Transverse colon (tissue), 4 donors: ENCODE data around the gene ADAMTS6. TPM values are rescaled to one million over a fixed set of nuclear protein-coding genes. Genes with fewer than 3 reads are reported as not detected.

Experiments used
- DNase-seq: peaks from one replicate; pipeline ENCODE4 v3.0.0-alpha.2; 2019
- H3K27ac ChIP-seq, 4 donors: fragments of 200-600 bp; sonication (generic); 2 replicates each; pipeline ENCODE4 v1.5.1; 2016 to 2018; ENCODE audit warnings: inconsistent platforms in 4 of 4
- H3K27me3 ChIP-seq: fragments of 200-600 bp; sonication (generic); 2 replicates; pipeline ENCODE4 v1.5.1; 2017; ENCODE audit warnings: inconsistent platforms
- H3K36me3 ChIP-seq, 4 donors: fragments of 200-600 bp; sonication (generic); 2 replicates each; pipeline ENCODE4 v1.5.1; 2017 to 2019; ENCODE audit warnings: inconsistent platforms in 4 of 4
- H3K4me1 ChIP-seq, 4 donors: fragments of 200-600 bp; sonication (generic); 2 replicates each; pipeline ENCODE4 v1.5.1; 2017 to 2020; ENCODE audit warnings: inconsistent platforms in 4 of 4
- H3K4me3 ChIP-seq, 4 donors: fragments of 200-600 bp; sonication (generic); 1 replicate in 1 of 4; 2 replicates in 3 of 4; pipeline versions ENCODE4 v1.5.1 to v1.6.1; 2017 to 2019; ENCODE audit warnings: inconsistent platforms in 4 of 4
- H3K9me3 ChIP-seq, 2 donors: fragments of 200-600 bp; sonication (generic); 2 replicates each; pipeline ENCODE4 v1.5.1; 2017 to 2019; ENCODE audit warnings: inconsistent platforms in 2 of 2
- EP300 ChIP-seq: sonication (generic); formaldehyde crosslinking; IDR thresholded peaks from one replicate; pipeline ENCODE4 v1.6.1; 2017; ENCODE audit warnings: antibody characterized with exemption, low read depth
- POLR2A ChIP-seq: fragments of 450-650 bp; IDR thresholded peaks from one replicate; pipeline ENCODE4 v1.6.1; 2016; ENCODE audit warnings: antibody characterized with exemption, mild to moderate bottlenecking, moderate library complexity
- POLR2AphosphoS5 ChIP-seq, 3 donors: sonication (generic); formaldehyde crosslinking; IDR thresholded peaks; one replicate each; pipeline ENCODE4 v1.6.1; 2016; ENCODE audit warnings: antibody characterized with exemption in 3 of 3
- WGBS, 2 donors: methylation state at CpG; one replicate each; pipeline ENCODE4 v1.1.5; 2018; ENCODE audit warnings: low coverage in 1 of 2; 5-methylcytosine and 5-hydroxymethylcytosine counted together
- in situ Hi-C, 4 donors: fragments of 200-750 bp; cut with MboI; loops; one replicate each; pipeline versions ENCODE4 v1.15.0 to v1.15.1; 2017; ENCODE audit warnings: low sequenced_read_pairs in 3 of 4, low pct_ligation_motif_present in 1 of 4, low pct_unique_long_range_greater_than_20kb in 1 of 4
- intact Hi-C: fragments of 100-400 bp; cut with DNase I; formaldehyde crosslinking; loops from one replicate; pipeline ENCODE4 v1.15.1; 2023; ENCODE audit warnings: low total_unique reads
- total RNA-seq, 4 donors: library from RNA; depleted of rRNA; stranded (reverse); fragments of >200 nt; gene quantifications; one replicate each; pipeline ENCODE4 v1.1.0, GENCODE V29; 2016
- TF ChIP-seq, protein P1 (sequence below), 5 experiments: fragments of 200-600 bp in 3 of 5; fragments of 450-650 bp in 2 of 5; sonication (generic) in 3 of 5; IDR thresholded peaks; 1 replicate in 2 of 5; 2 replicates in 3 of 5; pipeline ENCODE4 v1.5.1; 2016 to 2017; ENCODE audit warnings: antibody characterized with exemption in 5 of 5, inconsistent platforms in 3 of 5, mild to moderate bottlenecking in 2 of 5, moderate library complexity in 1 of 5

The ADAMTS6 gene
- total RNA-seq, 4 donors from 2014 or later: 0.96 to 2.2 (median 1.1) TPM; not detected in 1

GRCh38 chr5:65127161-65127901, 354.4 kb downstream of the ADAMTS6 start:
- no peaks in the 10 kb centered on the region for H3K27me3 ChIP-seq
- TF ChIP-seq, protein P1, sequence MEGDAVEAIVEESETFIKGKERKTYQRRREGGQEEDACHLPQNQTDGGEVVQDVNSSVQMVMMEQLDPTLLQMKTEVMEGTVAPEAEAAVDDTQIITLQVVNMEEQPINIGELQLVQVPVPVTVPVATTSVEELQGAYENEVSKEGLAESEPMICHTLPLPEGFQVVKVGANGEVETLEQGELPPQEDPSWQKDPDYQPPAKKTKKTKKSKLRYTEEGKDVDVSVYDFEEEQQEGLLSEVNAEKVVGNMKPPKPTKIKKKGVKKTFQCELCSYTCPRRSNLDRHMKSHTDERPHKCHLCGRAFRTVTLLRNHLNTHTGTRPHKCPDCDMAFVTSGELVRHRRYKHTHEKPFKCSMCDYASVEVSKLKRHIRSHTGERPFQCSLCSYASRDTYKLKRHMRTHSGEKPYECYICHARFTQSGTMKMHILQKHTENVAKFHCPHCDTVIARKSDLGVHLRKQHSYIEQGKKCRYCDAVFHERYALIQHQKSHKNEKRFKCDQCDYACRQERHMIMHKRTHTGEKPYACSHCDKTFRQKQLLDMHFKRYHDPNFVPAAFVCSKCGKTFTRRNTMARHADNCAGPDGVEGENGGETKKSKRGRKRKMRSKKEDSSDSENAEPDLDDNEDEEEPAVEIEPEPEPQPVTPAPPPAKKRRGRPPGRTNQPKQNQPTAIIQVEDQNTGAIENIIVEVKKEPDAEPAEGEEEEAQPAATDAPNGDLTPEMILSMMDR (IDR thresholded peaks at IDR 0.05): no peak
- TF ChIP-seq EP300 (no peak), POLR2AphosphoS5 (IDR thresholded peaks at IDR 0.05) (no peak), POLR2A (no peak)
- H3K4me1 ChIP-seq: peaks cover 0 to 14% (median 0%) of the 10 kb centered on the region in 4 donors
- peak overlapping the region in 3 of 4 donors; percentile 15 to 45 (median 37) for H3K27ac ChIP-seq
- in situ Hi-C loops: no loop called here
- no peaks in the 10 kb centered on the region for H3K36me3 ChIP-seq
- DNase-seq: no peak
- no peak overlapping the region for H3K4me3 ChIP-seq
- intact Hi-C loops: loop anchor here (5.0 kb wide), 1 partner anchor 920 kb away; no protein-coding TSS in a partner anchor
- WGBS, 2 donors: 59 to 74% methylated on average over 5 to 10 of the region's 10 CpGs
- no peaks in the 10 kb centered on the region for H3K9me3 ChIP-seq

GRCh38 chr5:65126542-65127069, 355.1 kb downstream of the ADAMTS6 start:
- 78 to 87% methylated on average over 6 of the region's 6 CpGs for WGBS, 2 donors
- intact Hi-C loops: loop anchor here (5.0 kb wide), 1 partner anchor 921 kb away; no protein-coding TSS in a partner anchor

DNA sequence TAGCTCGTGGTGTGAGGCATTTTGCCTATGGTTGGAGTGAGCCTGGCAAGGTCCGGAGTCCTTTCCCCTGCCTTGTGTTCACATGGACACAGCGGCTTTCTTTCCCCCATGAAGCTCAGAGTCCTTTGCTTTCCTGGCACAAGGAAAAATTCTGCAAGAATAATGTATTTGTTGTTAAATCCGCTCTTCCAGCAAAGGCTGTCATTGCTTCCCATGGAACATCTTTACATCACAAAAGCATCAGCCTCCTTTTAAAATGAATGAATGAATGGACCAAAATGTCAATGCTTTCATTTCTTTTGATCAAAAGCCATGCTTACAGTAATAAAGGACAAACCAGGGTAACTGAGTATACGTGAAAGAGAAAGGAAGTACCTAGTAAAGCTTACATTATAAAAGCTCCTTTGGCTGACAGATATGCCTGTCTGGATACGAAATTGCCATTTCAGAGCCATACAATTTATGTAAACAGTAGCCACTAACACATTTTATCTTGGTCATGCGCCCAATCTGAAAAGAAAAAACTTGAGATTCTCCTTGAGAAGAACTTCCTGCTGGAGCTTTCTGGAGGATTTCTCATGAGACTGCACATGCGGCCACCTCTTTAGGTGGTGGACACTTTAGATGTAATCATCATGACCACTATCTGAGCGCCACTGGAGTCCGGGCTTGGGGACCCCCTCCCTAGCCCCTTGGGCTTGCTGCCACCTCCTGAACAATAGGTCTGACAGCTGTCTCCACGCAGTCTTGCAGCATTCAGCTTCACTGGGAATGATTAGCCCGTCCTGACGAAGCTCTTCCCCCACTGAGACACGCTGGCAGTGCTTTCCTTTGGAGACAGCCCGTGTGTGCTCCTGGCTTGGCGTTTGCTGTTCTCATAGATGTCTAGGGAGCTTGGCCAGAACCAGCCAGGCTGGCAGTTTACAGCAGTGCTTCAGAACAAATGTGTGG, 355.9 kb downstream of the ADAMTS6 start:
- in situ Hi-C loops (no loop called here), intact Hi-C loops (loop anchor here (5.0 kb wide), 1 partner anchor 921 kb away; no protein-coding TSS in a partner anchor)
- peak overlapping the region; percentile 15 to 37 (median 28) for H3K27ac ChIP-seq
- 62 to 69% methylated on average over 6 to 16 of the region's 16 CpGs for WGBS, 2 donors
- H3K9me3 ChIP-seq: no peaks in the 10 kb centered on the region
- H3K4me3 ChIP-seq: no peak overlapping the region
- H3K36me3 ChIP-seq: no peaks in the 10 kb centered on the region
- peaks cover 0 to 14% (median 0%) of the 10 kb centered on the region in 4 donors for H3K4me1 ChIP-seq
- no peak for TF ChIP-seq POLR2AphosphoS5 (IDR thresholded peaks at IDR 0.05)
- TF ChIP-seq POLR2A: no peak
- TF ChIP-seq, protein P1 (IDR thresholded peaks at IDR 0.05): no peak
- TF ChIP-seq EP300: no peak
- no peak for DNase-seq
- H3K27me3 ChIP-seq: no peaks in the 10 kb centered on the region

More at GRCh38 chr5:65126542-65127069, 355.1 kb downstream of the ADAMTS6 start:
- no peaks in the 10 kb centered on the region for H3K36me3 ChIP-seq
- no peak overlapping the region for H3K4me3 ChIP-seq
- H3K4me1 ChIP-seq: peaks cover 0 to 14% (median 0%) of the 10 kb centered on the region in 4 donors
- H3K27ac ChIP-seq: peak overlapping the region; percentile 15 to 37 (median 28)
- no peak for TF ChIP-seq POLR2A
- in situ Hi-C loops: no loop called here
- DNase-seq: no peak
- no peaks in the 10 kb centered on the region for H3K9me3 ChIP-seq
- no peaks in the 10 kb centered on the region for H3K27me3 ChIP-seq

GRCh38 chr5:65121880-65122436, 359.8 kb downstream of the ADAMTS6 start:
- TF ChIP-seq, protein P1 (IDR thresholded peaks at IDR 0.05): no peak
- TF ChIP-seq EP300: no peak
- TF ChIP-seq POLR2AphosphoS5 (IDR thresholded peaks at IDR 0.05): no peak
- TF ChIP-seq POLR2A: no peak
- H3K9me3 ChIP-seq: peaks cover 0 to 5% of the 10 kb centered on the region in 2 donors
- intact Hi-C loops (no loop called here), in situ Hi-C loops (loop anchor here in 1 of 4 donors (25.0 kb wide), 1 partner anchor 365 kb away; the partner anchor contains the start of gene ADAMTS6)
- peaks cover 0 to 11% (median 0%) of the 10 kb centered on the region in 4 donors for H3K4me1 ChIP-seq
- H3K36me3 ChIP-seq: no peaks in the 10 kb centered on the region
- no peak for DNase-seq
- no peak overlapping the region for H3K4me3 ChIP-seq
- WGBS, 2 donors: 93 to 100% methylated on average over 6 to 10 of the region's 10 CpGs
- no peaks in the 10 kb centered on the region for H3K27me3 ChIP-seq
- no peak overlapping the region for H3K27ac ChIP-seq
